NCI-H146 treated with DMSO at 0.1 percent for 48 hours (cell line): ENCODE data around the gene PSMD12.
"Not testable (repeated sequence)": the region's sequence is repeated elsewhere in the genome, so short reads cannot be mapped to it uniquely, and the experiment has no call there.

Source experiments
- DNase-seq: peaks from one replicate; lab custom pipeline; 2025; ENCODE audit not compliant: unreplicated experiment; lab: John Stamatoyannopoulos, UW

PSMD12 gene

GRCh38 chr17:67359960-67360791, 6.2 kb downstream of the PSMD12 start:
- DNase-seq, result no peak

- no peak for DNase-seq
Measured at GRCh38 chr17:67358612-67359011, 7.8 kb downstream of the PSMD12 start.

GRCh38 chr17:67353929-67354574, 12.3 kb downstream of the PSMD12 start:
- DNase-seq, result no peak

- DNase-seq, result no peak
Measured at GRCh38 chr17:67353161-67353560, 13.2 kb downstream of the PSMD12 start.

- DNase-seq, result no peak
Measured at GRCh38 chr17:67349420-67349819, 17.0 kb downstream of the PSMD12 start.

- no peak for DNase-seq
Measured at GRCh38 chr17:67347826-67348225, 18.6 kb downstream of the PSMD12 start.

GRCh38 chr17:67343237-67343636, 23.1 kb downstream of the PSMD12 start:
- no peak for DNase-seq

GRCh38 chr17:67338353-67338752, 28.0 kb downstream of the PSMD12 start:
- DNase-seq, result not testable (repeated sequence)

- DNase-seq, result no peak
Measured at GRCh38 chr17:67336859-67337258, 29.5 kb downstream of the PSMD12 start.

GRCh38 chr17:67335245-67335835, 31.0 kb downstream of the PSMD12 start:
- DNase-seq, result no peak

GRCh38 chr17:67332162-67332508, 34.2 kb downstream of the PSMD12 start:
- not testable (repeated sequence) for DNase-seq

- DNase-seq, result not testable (repeated sequence)
Measured at GRCh38 chr17:67331381-67332161, 34.8 kb downstream of the PSMD12 start.

GRCh38 chr17:67328026-67328425, 38.4 kb downstream of the PSMD12 start:
- no peak for DNase-seq

- not testable (repeated sequence) for DNase-seq
Measured at GRCh38 chr17:67326959-67327745, 39.2 kb downstream of the PSMD12 start.

- no peak for DNase-seq
Measured at GRCh38 chr17:67326440-67326839, 39.9 kb downstream of the PSMD12 start.

GRCh38 chr17:67324330-67324729, 42.0 kb downstream of the PSMD12 start:
- no peak for DNase-seq

GRCh38 chr17:67323445-67323844, 42.9 kb downstream of the PSMD12 start:
- DNase-seq, result no peak

- DNase-seq, result peak; percentile 85
Measured at GRCh38 chr17:67322042-67322787, 44.2 kb downstream of the PSMD12 start.

- not testable (repeated sequence) for DNase-seq
Measured at GRCh38 chr17:67321486-67321885, 44.9 kb downstream of the PSMD12 start.

GRCh38 chr17:67316781-67317180, 49.6 kb downstream of the PSMD12 start:
- DNase-seq, result no peak
